Loucy (cell line): Measurements from ENCODE around the gene EP400.

Experiments
- H2AFZ ChIP-seq: fragments of 200-600 bp; sonication (generic); 2 replicates; pipeline ENCODE4 v1.6.0; 2016; ENCODE audit warnings: antibody characterized with exemption, mild to moderate bottlenecking, low read length, moderate library complexity
- H3F3A ChIP-seq: fragments of 200-600 bp; 2 replicates; pipeline ENCODE4 v1.6.0; 2016; ENCODE audit warnings: antibody characterized with exemption, low read depth, mild to moderate bottlenecking
- H3K27me3 ChIP-seq: fragments of 200-600 bp; sonication (generic); 2 replicates; pipeline ENCODE4 v1.6.1; 2014; ENCODE audit warnings: low read length, mild to moderate bottlenecking; ENCODE audit not compliant: insufficient read depth, poor library complexity, severe bottlenecking
- H3K36me3 ChIP-seq: fragments of 200-600 bp; sonication (generic); 2 replicates; pipeline ENCODE4 v1.6.1; 2016; ENCODE audit warnings: low read length; ENCODE audit not compliant: insufficient read depth
- H3K4me1 ChIP-seq: fragments of 200-600 bp; sonication (generic); 2 replicates; pipeline ENCODE4 v1.5.1; 2014; ENCODE audit warnings: low read length, mild to moderate bottlenecking; ENCODE audit not compliant: insufficient read depth, poor library complexity, severe bottlenecking
- H3K4me2 ChIP-seq: fragments of 200-600 bp; sonication (generic); 2 replicates; pipeline ENCODE4 v1.6.0; 2014; ENCODE audit warnings: antibody characterized with exemption, low read length, low read depth, mild to moderate bottlenecking; ENCODE audit not compliant: poor library complexity, severe bottlenecking
- H3K4me3 ChIP-seq: fragments of 200-600 bp; sonication (generic); 2 replicates; pipeline ENCODE4 v1.5.1; 2014; ENCODE audit warnings: low read length, mild to moderate bottlenecking, mixed read lengths; ENCODE audit not compliant: poor library complexity, severe bottlenecking
- H3K79me2 ChIP-seq: fragments of 200-600 bp; sonication (generic); 2 replicates; pipeline ENCODE4 v1.6.1; 2014; ENCODE audit warnings: low read length; ENCODE audit not compliant: insufficient read depth
- H3K9ac ChIP-seq: fragments of 200-600 bp; sonication (generic); 2 replicates; pipeline ENCODE4 v1.6.0; 2014; ENCODE audit warnings: mild to moderate bottlenecking, low read depth, low read length, moderate library complexity; ENCODE audit not compliant: poor library complexity, severe bottlenecking
- H3K9me2 ChIP-seq: fragments of 200-600 bp; sonication (generic); replicated peaks from 2 replicates; pipeline ENCODE4 v1.6.1; 2016; ENCODE audit warnings: low read depth, low read length, mixed read lengths
- H3K9me3 ChIP-seq: fragments of 200-600 bp; sonication (generic); 2 replicates; pipeline ENCODE4 v1.6.1; 2014; ENCODE audit warnings: mild to moderate bottlenecking, antibody characterized with exemption, low read length, low read depth; ENCODE audit not compliant: insufficient read depth
- H4K20me1 ChIP-seq: fragments of 200-600 bp; sonication (generic); 2 replicates; pipeline ENCODE4 v1.6.0; 2014; ENCODE audit warnings: antibody characterized with exemption, low read length, mild to moderate bottlenecking; ENCODE audit not compliant: insufficient read depth, poor library complexity, severe bottlenecking
- EZH2phosphoT487 ChIP-seq: fragments of 200-600 bp; IDR thresholded peaks from 2 replicates; pipeline ENCODE4 v1.6.1; 2018; ENCODE audit warnings: antibody characterized with exemption, mild to moderate bottlenecking, moderate library complexity, borderline replicate concordance
- TF ChIP-seq, protein P1 (sequence below): fragments of 200-600 bp; sonication (generic); conservative IDR thresholded peaks from 2 replicates; pipeline ENCODE4 v1.5.1; 2014; ENCODE audit warnings: mild to moderate bottlenecking, antibody characterized with exemption, low read length

The EP400 gene

DNA sequence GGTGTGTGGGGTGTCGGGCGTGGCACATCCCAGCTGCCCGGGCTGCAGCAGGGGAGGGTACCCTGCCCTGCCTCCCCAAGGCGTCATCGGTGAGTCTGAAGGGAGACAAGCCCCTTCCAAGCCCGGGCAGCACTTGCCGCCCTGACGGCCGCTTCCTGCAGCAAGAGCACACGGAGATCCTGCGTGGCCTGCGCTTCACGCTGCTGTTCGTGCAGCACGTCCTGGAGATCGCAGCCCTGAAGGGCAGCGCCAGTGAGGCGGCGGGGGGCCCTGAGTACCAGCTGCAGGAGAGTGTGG lies 30.7 kb upstream of the EP400 start:
- Histone ChIP-seq H3K9me2 (no peaks in the 10 kb centered on the region), H3F3A (no peaks in the 10 kb centered on the region), H3K36me3 (peaks cover 48% of the 10 kb centered on the region; the same call in 1 of the 2 replicates), H3K9me3 (no peaks in the 10 kb centered on the region), H3K4me1 (no peaks in the 10 kb centered on the region), H3K4me3 (no peak overlapping the region), H2AFZ (no peak overlapping the region), H4K20me1 (no peaks in the 10 kb centered on the region), H3K79me2 (no peaks in the 10 kb centered on the region), H3K9ac (no peak overlapping the region), H3K4me2 (no peak overlapping the region), H3K27me3 (no peaks in the 10 kb centered on the region)
- TF ChIP-seq, protein P1, sequence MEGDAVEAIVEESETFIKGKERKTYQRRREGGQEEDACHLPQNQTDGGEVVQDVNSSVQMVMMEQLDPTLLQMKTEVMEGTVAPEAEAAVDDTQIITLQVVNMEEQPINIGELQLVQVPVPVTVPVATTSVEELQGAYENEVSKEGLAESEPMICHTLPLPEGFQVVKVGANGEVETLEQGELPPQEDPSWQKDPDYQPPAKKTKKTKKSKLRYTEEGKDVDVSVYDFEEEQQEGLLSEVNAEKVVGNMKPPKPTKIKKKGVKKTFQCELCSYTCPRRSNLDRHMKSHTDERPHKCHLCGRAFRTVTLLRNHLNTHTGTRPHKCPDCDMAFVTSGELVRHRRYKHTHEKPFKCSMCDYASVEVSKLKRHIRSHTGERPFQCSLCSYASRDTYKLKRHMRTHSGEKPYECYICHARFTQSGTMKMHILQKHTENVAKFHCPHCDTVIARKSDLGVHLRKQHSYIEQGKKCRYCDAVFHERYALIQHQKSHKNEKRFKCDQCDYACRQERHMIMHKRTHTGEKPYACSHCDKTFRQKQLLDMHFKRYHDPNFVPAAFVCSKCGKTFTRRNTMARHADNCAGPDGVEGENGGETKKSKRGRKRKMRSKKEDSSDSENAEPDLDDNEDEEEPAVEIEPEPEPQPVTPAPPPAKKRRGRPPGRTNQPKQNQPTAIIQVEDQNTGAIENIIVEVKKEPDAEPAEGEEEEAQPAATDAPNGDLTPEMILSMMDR = no peak
- no peak for TF ChIP-seq EZH2phosphoT487

DNA sequence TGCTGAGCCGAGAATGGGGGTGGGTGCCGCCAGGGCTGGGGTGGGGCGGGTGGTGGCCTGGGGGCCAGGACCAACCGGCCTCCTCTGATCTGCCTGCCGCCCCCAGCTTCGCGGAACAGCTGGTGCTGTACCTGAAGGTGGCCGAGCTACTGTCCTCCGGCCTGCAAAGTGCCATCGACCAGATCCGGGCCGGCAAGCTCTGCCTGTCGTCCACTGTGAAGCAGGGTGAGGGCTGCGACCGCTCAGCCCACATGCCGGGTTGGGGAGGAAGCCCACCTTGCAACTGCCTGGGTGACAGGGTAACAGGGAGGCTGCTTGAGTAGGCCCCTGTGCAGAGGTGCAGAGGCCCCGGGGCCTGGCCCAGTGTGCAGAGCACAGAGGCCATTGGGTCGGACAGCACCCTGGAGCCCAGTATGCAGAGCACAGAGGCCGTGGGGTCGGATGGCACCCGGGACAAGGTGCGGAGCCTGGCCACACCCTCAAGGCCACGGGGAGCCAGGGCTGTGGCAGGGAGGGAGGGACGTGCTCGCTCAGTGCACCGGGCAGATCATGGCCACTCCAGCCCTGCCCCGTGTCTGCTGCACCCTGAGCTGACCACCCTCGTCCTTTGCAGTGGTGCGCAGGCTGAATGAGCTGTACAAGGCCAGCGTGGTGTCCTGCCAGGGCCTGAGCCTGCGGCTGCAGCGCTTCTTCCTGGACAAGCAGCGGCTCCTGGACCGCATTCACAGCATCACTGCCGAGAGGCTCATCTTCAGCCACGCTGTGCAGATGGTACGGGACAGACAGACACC lies 30.2 kb upstream of the EP400 start:
- Histone ChIP-seq H3K4me1 (no peaks in the 10 kb centered on the region), H2AFZ (no peak overlapping the region), H4K20me1 (no peaks in the 10 kb centered on the region), H3K4me2 (no peak overlapping the region), H3K4me3 (no peak overlapping the region), H3K9ac (no peak overlapping the region), H3K79me2 (no peaks in the 10 kb centered on the region), H3F3A (no peaks in the 10 kb centered on the region), H3K9me3 (no peaks in the 10 kb centered on the region), H3K9me2 (no peaks in the 10 kb centered on the region), H3K27me3 (no peaks in the 10 kb centered on the region), H3K36me3 (peaks cover 43% of the 10 kb centered on the region; the same call in 1 of the 2 replicates)
- TF ChIP-seq, protein P1 = no peak
- no peak for TF ChIP-seq EZH2phosphoT487

DNA sequence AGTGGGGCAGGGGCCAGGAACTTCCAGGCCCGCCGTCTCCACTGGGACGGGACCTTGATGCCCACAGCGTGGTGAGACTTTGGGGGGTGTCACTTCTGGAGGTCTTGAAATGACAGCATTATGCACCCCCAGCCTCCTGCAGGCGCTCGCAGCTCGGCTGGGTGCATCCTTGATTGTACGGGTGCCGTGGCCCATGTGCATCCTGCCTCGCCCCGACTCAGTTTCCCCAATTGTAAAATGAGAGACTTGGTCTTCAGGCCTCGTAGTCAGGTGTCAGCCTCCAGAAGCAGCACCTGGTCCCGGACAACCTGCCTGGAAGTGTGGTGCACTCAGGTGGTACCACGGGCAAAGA lies 29.6 kb upstream of the EP400 start:
- Histone ChIP-seq H3K4me2 (no peak overlapping the region), H2AFZ (no peak overlapping the region), H3K9ac (no peak overlapping the region), H4K20me1 (no peaks in the 10 kb centered on the region), H3K4me3 (no peak overlapping the region), H3K27me3 (no peaks in the 10 kb centered on the region), H3K9me3 (no peaks in the 10 kb centered on the region), H3K9me2 (no peaks in the 10 kb centered on the region), H3F3A (no peaks in the 10 kb centered on the region), H3K79me2 (no peaks in the 10 kb centered on the region), H3K36me3 (peaks cover 37% of the 10 kb centered on the region; the same call in 1 of the 2 replicates), H3K4me1 (no peaks in the 10 kb centered on the region)
- no peak for TF ChIP-seq EZH2phosphoT487
- TF ChIP-seq, protein P1 = no peak
